Hepatocyte (in vitro differentiated cells): ENCODE results near the gene RCBTB2. TPM values are rescaled to one million over a fixed set of nuclear protein-coding genes. Genes with fewer than 3 reads are reported as not detected.
A peak's percentile ranks its signal among the peaks of the same experiment; 100 is the strongest.

Experiments used
- DNase-seq: peaks from one replicate; pipeline ENCODE4 v3.0.0-alpha.2; 2016; ENCODE audit warnings: low spot score
- H2AFZ ChIP-seq: fragments of 200-600 bp; sonication (generic); 2 replicates; pipeline ENCODE4 v1.6.0; 2016; ENCODE audit warnings: antibody characterized with exemption, mild to moderate bottlenecking
- H3K27ac ChIP-seq: fragments of 200-600 bp; sonication (generic); 2 replicates; pipeline ENCODE4 v1.5.1; 2016; ENCODE audit warnings: mild to moderate bottlenecking
- H3K27me3 ChIP-seq: fragments of 200-600 bp; sonication (generic); 2 replicates; pipeline ENCODE4 v1.6.1; 2016
- H3K36me3 ChIP-seq: fragments of 200-600 bp; sonication (generic); replicated peaks from 2 replicates; pipeline ENCODE4 v1.5.1; 2016; ENCODE audit warnings: low read depth; ENCODE audit not compliant: insufficient read depth
- H3K4me1 ChIP-seq: fragments of 200-600 bp; sonication (generic); 2 replicates; pipeline ENCODE4 v1.5.1; 2016; ENCODE audit warnings: mild to moderate bottlenecking, moderate library complexity; ENCODE audit not compliant: insufficient read depth
- H3K4me2 ChIP-seq: fragments of 200-600 bp; sonication (generic); 2 replicates; pipeline ENCODE4 v1.6.0; 2016
- H3K4me3 ChIP-seq: fragments of 200-600 bp; sonication (generic); 2 replicates; pipeline ENCODE4 v1.5.1; 2016; ENCODE audit warnings: mild to moderate bottlenecking
- H3K79me2 ChIP-seq: fragments of 200-600 bp; sonication (generic); 2 replicates; pipeline ENCODE4 v1.6.0; 2017; ENCODE audit warnings: mild to moderate bottlenecking
- H3K9me2 ChIP-seq: fragments of 200-600 bp; sonication (generic); replicated peaks from 2 replicates; pipeline ENCODE4 v1.6.0; 2017; ENCODE audit warnings: mild to moderate bottlenecking; ENCODE audit not compliant: insufficient read depth
- H3K9me3 ChIP-seq: fragments of 200-600 bp; sonication (generic); 2 replicates; pipeline ENCODE4 v1.5.1; 2016; ENCODE audit warnings: low read depth, mild to moderate bottlenecking
- H4K20me1 ChIP-seq: fragments of 200-600 bp; sonication (generic); 2 replicates; pipeline ENCODE4 v1.6.0; 2016; ENCODE audit warnings: mild to moderate bottlenecking; ENCODE audit not compliant: insufficient read depth, poor library complexity, severe bottlenecking
- CTCF ChIP-seq: fragments of 200-600 bp; sonication (generic); IDR thresholded peaks from 2 replicates; pipeline ENCODE4 v1.5.1; 2016; ENCODE audit warnings: antibody characterized with exemption, mild to moderate bottlenecking; ENCODE audit not compliant: poor library complexity
- EZH2 ChIP-seq: fragments of 200-600 bp; sonication (generic); IDR thresholded peaks from 2 replicates; pipeline ENCODE4 v1.6.1; 2016; ENCODE audit warnings: antibody characterized with exemption, mild to moderate bottlenecking, borderline replicate concordance
- EZH2phosphoT487 ChIP-seq: fragments of 200-600 bp; sonication (generic); IDR thresholded peaks from one replicate; pipeline ENCODE4 v1.6.1; 2018; ENCODE audit warnings: antibody characterized with exemption, mild to moderate bottlenecking, low read depth, moderate library complexity; ENCODE audit not compliant: unreplicated experiment, severe bottlenecking
- WGBS: methylation state at CpG from one replicate; pipeline ENCODE4 v1.1.6; 2016; ENCODE audit warnings: low lambda C conversion rate; ENCODE audit errors: missing lambda C conversion rate; 5-methylcytosine and 5-hydroxymethylcytosine counted together
- polyA plus RNA-seq: library from polyadenylated mRNA; unstranded; fragments of >200 nt; fragmentation: Nextera tagmentation; extraction: Ambion mirVana; gene quantifications from 2 replicates; pipeline ENCODE4 v1.2.1, GENCODE V29; 2016
- total RNA-seq: library from RNA; depleted of rRNA; stranded (reverse); fragments of >200 nt; gene quantifications from 2 replicates; pipeline ENCODE4 v1.2.3, GENCODE V29; 2014

The RCBTB2 gene
- total and polyA plus RNA-seq, 2 experiments from 2014 or later = 8.8 to 12.2 TPM

DNA sequence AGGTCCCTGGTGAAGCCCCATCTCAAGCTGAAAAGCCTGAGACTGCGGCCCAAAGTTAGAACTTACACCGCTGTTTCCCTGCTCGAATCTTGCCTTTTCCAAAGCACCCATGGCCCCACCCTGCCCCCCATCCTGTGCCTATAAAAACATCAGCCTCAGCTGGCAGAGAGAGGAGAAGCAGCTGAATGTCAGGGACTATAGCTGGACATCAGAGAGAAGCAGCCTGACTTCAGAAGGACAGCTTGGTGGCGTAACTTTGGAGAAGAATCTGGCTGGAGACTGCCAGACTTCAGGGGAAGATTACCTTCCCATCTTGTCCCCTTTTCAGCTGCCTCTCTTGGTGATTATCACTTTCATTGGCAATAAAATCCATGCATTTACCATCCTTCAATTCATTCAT, 9.3 kb upstream of the RCBTB2 start:
- no peak for TF ChIP-seq EZH2phosphoT487
- TF ChIP-seq EZH2 = no peak
- no peak for TF ChIP-seq CTCF
- no peak overlapping the region for H3K27ac ChIP-seq
- H3K4me3 ChIP-seq = no peak overlapping the region
- no peaks in the 10 kb centered on the region for H3K27me3 ChIP-seq
- H3K9me3 ChIP-seq = no peaks in the 10 kb centered on the region
- no peaks in the 10 kb centered on the region for H3K79me2 ChIP-seq
- no peak for DNase-seq
- WGBS = 89% methylated on average over 4 of the region's 4 CpGs
- no peaks in the 10 kb centered on the region for H3K36me3 ChIP-seq
- no peak overlapping the region for H3K4me2 ChIP-seq
- H4K20me1 ChIP-seq = no peaks in the 10 kb centered on the region
- peaks cover 12% of the 10 kb centered on the region for H3K4me1 ChIP-seq
- H2AFZ ChIP-seq = peak overlapping the region; percentile 26
- no peaks in the 10 kb centered on the region for H3K9me2 ChIP-seq

DNA sequence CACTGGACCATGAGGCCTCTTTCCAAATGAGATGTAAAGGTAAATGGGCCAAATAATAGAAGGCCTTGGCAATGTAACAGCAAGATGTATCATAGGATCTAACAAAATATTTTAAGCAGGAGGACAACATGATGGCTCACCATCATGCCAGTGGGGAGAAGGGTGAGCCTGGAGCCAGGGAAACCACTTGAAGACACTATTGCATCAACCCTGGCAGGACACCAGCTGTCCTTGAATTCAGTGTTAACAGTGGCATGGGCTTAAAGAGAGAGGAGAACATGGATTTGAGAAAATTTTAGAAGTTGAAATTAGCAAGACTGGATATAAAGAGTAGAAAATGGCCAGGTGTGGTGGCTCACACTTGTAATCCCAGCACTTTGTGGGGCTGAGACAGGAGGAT, 6.7 kb upstream of the RCBTB2 start:
- no peak overlapping the region for H3K27ac ChIP-seq
- no peaks in the 10 kb centered on the region for H3K27me3 ChIP-seq
- H4K20me1 ChIP-seq = no peaks in the 10 kb centered on the region
- H3K36me3 ChIP-seq = no peaks in the 10 kb centered on the region
- TF ChIP-seq EZH2 (no peak), EZH2phosphoT487 (no peak), CTCF (no peak)
- H3K4me2 ChIP-seq = no peak overlapping the region
- H3K9me3 ChIP-seq = no peaks in the 10 kb centered on the region
- DNase-seq = no peak
- H3K79me2 ChIP-seq = no peaks in the 10 kb centered on the region
- H3K4me3 ChIP-seq = no peak overlapping the region
- H3K9me2 ChIP-seq = no peaks in the 10 kb centered on the region
- peaks cover 12% of the 10 kb centered on the region for H3K4me1 ChIP-seq
- H2AFZ ChIP-seq = no peak overlapping the region

- 90% methylated on average over 5 of the region's 5 CpGs for WGBS
- no peak overlapping the region for H3K27ac ChIP-seq
Observed at GRCh38 chr13:48536621-48537250, 3.9 kb upstream of the RCBTB2 start.

More at GRCh38 chr13:48536621-48537250, 3.9 kb upstream of the RCBTB2 start:
- Histone ChIP-seq H3K9me3 (no peaks in the 10 kb centered on the region), H3K36me3 (no peaks in the 10 kb centered on the region), H3K4me3 (no peak overlapping the region), H3K9me2 (no peaks in the 10 kb centered on the region), H3K79me2 (no peaks in the 10 kb centered on the region), H3K27me3 (no peaks in the 10 kb centered on the region), H3K4me2 (no peak overlapping the region), H3K4me1 (peaks cover 9% of the 10 kb centered on the region), H4K20me1 (no peaks in the 10 kb centered on the region), H2AFZ (no peak overlapping the region)
- no peak for DNase-seq
- TF ChIP-seq CTCF = no peak
- TF ChIP-seq EZH2phosphoT487 = no peak
- no peak for TF ChIP-seq EZH2
